ENCODE results near the gene PPM1M.

- TF ChIP-seq FOXM1 (IDR thresholded peaks at IDR 0.05; ENCODE audit: borderline replicate concordance, low read depth) (no peak), EP300 (IDR thresholded peaks at IDR 0.05; ENCODE audit: borderline replicate concordance) (no peak), RAD21 (IDR thresholded peaks at IDR 0.05; ENCODE audit: low read depth) (no peak), REST (IDR thresholded peaks at IDR 0.05; ENCODE audit: low read depth) (no peak), CREB1 (IDR thresholded peaks at IDR 0.05; ENCODE audit: low read depth) (no peak), TCF12 (IDR thresholded peaks at IDR 0.05; ENCODE audit: low read depth) (no peak), YY1 (IDR thresholded peaks at IDR 0.05; ENCODE audit: low read depth) (no peak)
These were observed 4.6 kb upstream of the PPM1M start for GRCh38 chr3:52240886-52241370.

Measured in Ishikawa (cell line).